Adrenal gland (tissue), 12 donors: Measurements from ENCODE around the gene RIT2. TPM values are rescaled to one million over a fixed set of nuclear protein-coding genes. Genes with fewer than 3 reads are reported as not detected.

Experiments
- DNase-seq, 7 donors: peaks; one replicate each; pipeline ENCODE4 v3.0.0-alpha.2; 2019 to 2020
- H3K27ac ChIP-seq, 5 donors: fragments of 200-600 bp; sonication (generic) in 4 of 5; 1 replicate in 3 of 5; 2 replicates in 2 of 5; pipeline versions ENCODE4 v1.5.1 to v1.8.0; 2016 to 2020; ENCODE audit warnings: mild to moderate bottlenecking in 1 of 5
- H3K27me3 ChIP-seq: fragments of 200-600 bp; 2 replicates; pipeline ENCODE4 v1.8.0; 2021
- H3K36me3 ChIP-seq, 2 donors: fragments of 200-600 bp; replicated peaks in 1 of 2; 1 replicate in 1 of 2; 2 replicates in 1 of 2; pipeline versions ENCODE4 v1.5.1 to v1.8.0; 2018 to 2022
- H3K4me1 ChIP-seq, 2 donors: fragments of 200-600 bp; replicated peaks in 1 of 2; 1 replicate in 1 of 2; 2 replicates in 1 of 2; pipeline versions ENCODE4 v1.5.1 to v1.8.0; 2018 to 2021
- H3K4me3 ChIP-seq, 4 donors: fragments of 200-600 bp; sonication (generic) in 3 of 4; one replicate each; pipeline ENCODE4 v1.5.1; 2016 to 2018
- H3K9me3 ChIP-seq, 3 donors: fragments of 200-600 bp; sonication (generic) in 1 of 3; replicated peaks in 1 of 3; 1 replicate in 2 of 3; 2 replicates in 1 of 3; pipeline versions ENCODE4 v1.5.1 to v1.8.0; 2016 to 2021
- CTCF ChIP-seq, 6 experiments: fragments of 450-650 bp in 4 of 6; fragments of 200-600 bp in 2 of 6; sonication (generic) in 1 of 6; IDR thresholded peaks; 1 replicate in 5 of 6; 2 replicates in 1 of 6; pipeline versions ENCODE4 v1.5.1 to v1.8.0; 2016 to 2021; ENCODE audit warnings: antibody characterized with exemption in 6 of 6, mild to moderate bottlenecking in 2 of 6, moderate library complexity in 1 of 6
- POLR2A ChIP-seq, 2 donors: fragments of 450-650 bp; IDR thresholded peaks; one replicate each; pipeline ENCODE4 v1.6.1; 2017; ENCODE audit warnings: antibody characterized with exemption in 2 of 2, mild to moderate bottlenecking in 2 of 2, moderate library complexity in 1 of 2
- WGBS, 4 donors: extraction: QIAGEN DNeasy Blood & Tissue Kit in 2 of 4; methylation state at CpG; one replicate each; pipeline versions ENCODE4 v1.1.5 to v1.1.7; 2013 to 2017; 5-methylcytosine and 5-hydroxymethylcytosine counted together
- intact Hi-C, 2 donors: fragments of 100-400 bp; cut with DNase I; formaldehyde crosslinking; loops; one replicate each; pipeline versions ENCODE4 v1.14.1 to v1.15.0; 2022 to 2023
- polyA plus RNA-seq, 3 donors: library from polyadenylated mRNA; stranded (reverse); fragments of 200-250 nt in 2 of 3; fragments of 350-450 nt in 1 of 3; fragmentation: Illumina TruSeq in 1 of 3; extraction: RNeasy Lipid Tissue Mini Kit (QIAGEN cat#74804) in 1 of 3; gene quantifications; one replicate each; pipeline ENCODE4 v1.2.3, GENCODE V29; 2013 to 2014
- total RNA-seq, 9 donors: library from RNA; depleted of rRNA in 4 of 9; stranded (reverse); fragments of >200 nt in 4 of 9; fragments of 120-200 nt in 1 of 9; fragmentation: NEBNext Ultra II Directional in 1 of 9; extraction: Animal tissue kit (Norgen Biotek cat#: 25700) in 1 of 9; gene quantifications; one replicate each; pipeline versions ENCODE4 v1.1.0 to v1.2.4, GENCODE V29; 2013 to 2023
- donor health status: healthy with polysubstance abuse.
- donor health status: Bipolar disorder and iron deficiency.
- donor health status: DM: yes; HTN: yes; CAD: no.
- donor health status: DM: no; HTN: no; CAD: no.
- donor health status: DM: no; HTN: no; CAD: no.
- donor health status: DM: yes; HTN: yes; CAD: no.

RIT2 gene
- total and polyA plus RNA-seq, 12 donors: 0.20 to 0.99 (median 0.28) TPM; not detected in 7

- TF ChIP-seq CTCF (IDR thresholded peaks at IDR 0.05): no peak
- TF ChIP-seq POLR2A (IDR thresholded peaks at IDR 0.05): no peak
- H3K27me3 ChIP-seq: no peaks in the 10 kb centered on the region
- no peak overlapping the region for H3K4me3 ChIP-seq
- 63 to 80% (median 71%) methylated on average over 1 of the region's 1 CpG for WGBS, 4 donors
- intact Hi-C loops: no loop called here
- H3K27ac ChIP-seq: no peak overlapping the region
- no peak for DNase-seq
- H3K36me3 ChIP-seq: no peaks in the 10 kb centered on the region
- no peaks in the 10 kb centered on the region for H3K4me1 ChIP-seq
- no peaks in the 10 kb centered on the region for H3K9me3 ChIP-seq
Measured at GRCh38 chr18:42760290-42760689, 355.2 kb downstream of the RIT2 start.

- Histone ChIP-seq H3K4me1 (no peaks in the 10 kb centered on the region), H3K36me3 (no peaks in the 10 kb centered on the region), H3K27ac (no peak overlapping the region), H3K27me3 (no peaks in the 10 kb centered on the region), H3K9me3 (no peaks in the 10 kb centered on the region), H3K4me3 (no peak overlapping the region)
- 46 to 57% (median 55%) methylated on average over 2 of the region's 2 CpGs for WGBS, 4 donors
- no peak for DNase-seq
- intact Hi-C loops: no loop called here
- TF ChIP-seq CTCF (IDR thresholded peaks at IDR 0.05) (no peak), POLR2A (IDR thresholded peaks at IDR 0.05) (no peak)
Measured at GRCh38 chr18:42758852-42759251, 356.6 kb downstream of the RIT2 start.

- no peaks in the 10 kb centered on the region for H3K27me3 ChIP-seq
- WGBS, 4 donors: 69 to 85% (median 77%) methylated on average over 3 of the region's 3 CpGs
- no peak overlapping the region for H3K4me3 ChIP-seq
- DNase-seq: no peak
- no peaks in the 10 kb centered on the region for H3K4me1 ChIP-seq
- intact Hi-C loops: no loop called here
- TF ChIP-seq POLR2A (IDR thresholded peaks at IDR 0.05) (no peak), CTCF (IDR thresholded peaks at IDR 0.05) (no peak)
- H3K36me3 ChIP-seq: no peaks in the 10 kb centered on the region
- H3K9me3 ChIP-seq: no peaks in the 10 kb centered on the region
- H3K27ac ChIP-seq: no peak overlapping the region
Measured at GRCh38 chr18:42756214-42756613, 359.3 kb downstream of the RIT2 start.

- no peaks in the 10 kb centered on the region for H3K4me1 ChIP-seq
- 76 to 87% (median 86%) methylated on average over 4 of the region's 4 CpGs for WGBS, 4 donors
- DNase-seq: no peak
- peaks cover 0 to 12% (median 0%) of the 10 kb centered on the region in 3 donors for H3K9me3 ChIP-seq
- H3K27me3 ChIP-seq: no peaks in the 10 kb centered on the region
- no peak for TF ChIP-seq CTCF (IDR thresholded peaks at IDR 0.05)
- TF ChIP-seq POLR2A (IDR thresholded peaks at IDR 0.05): no peak
- H3K36me3 ChIP-seq: no peaks in the 10 kb centered on the region
- no peak overlapping the region for H3K4me3 ChIP-seq
- no peak overlapping the region for H3K27ac ChIP-seq
- intact Hi-C loops: no loop called here
Measured at GRCh38 chr18:42752916-42753315, 362.6 kb downstream of the RIT2 start.
